HL-60 (cell line): ENCODE results near the gene DPY19L1.
"Not testable (repeated sequence)": the region's sequence is repeated elsewhere in the genome, so short reads cannot be mapped to it uniquely, and the experiment has no call there.

Experiments used
- DNase-seq, 2 experiments: peaks; one replicate each; pipeline ENCODE4 v3.0.0-alpha.2; 2010 to 2020; ENCODE audit warnings: low read depth in 1 of 2, low spot score in 1 of 2
- H3K27ac ChIP-seq: fragments of 250-450 bp; sonication (Bioruptor Pico); replicated peaks from 2 replicates; pipeline ENCODE4 v1.5.1; 2020; ENCODE audit warnings: mild to moderate bottlenecking, moderate library complexity
- H3K27me3 ChIP-seq: fragments of 250-450 bp; sonication (Bioruptor Pico); 2 replicates; pipeline ENCODE4 v1.5.1; 2021; ENCODE audit warnings: mild to moderate bottlenecking, moderate library complexity; ENCODE audit not compliant: insufficient read depth, poor library complexity, severe bottlenecking
- H3K4me3 ChIP-seq: replicated peaks from 2 replicates; pipeline ENCODE4 v1.5.1; 2011; ENCODE audit warnings: mild to moderate bottlenecking, control low read depth, low read length; ENCODE audit not compliant: insufficient read depth
- CTCF ChIP-seq: IDR thresholded peaks from one replicate; pipeline ENCODE4 v1.5.1; 2011; ENCODE audit warnings: low read length, control low read depth, inconsistent platforms; ENCODE audit not compliant: insufficient read depth
- GABPA ChIP-seq: IDR thresholded peaks from 2 replicates; pipeline ENCODE4 v1.6.1; 2012; ENCODE audit warnings: low read depth
- POLR2AphosphoS5 ChIP-seq: IDR thresholded peaks from 2 replicates; pipeline ENCODE4 v1.6.1; 2012; ENCODE audit warnings: low read depth
- REST ChIP-seq: IDR thresholded peaks from 2 replicates; pipeline ENCODE4 v1.6.1; 2012; ENCODE audit warnings: low read depth; ENCODE audit not compliant: insufficient replicate concordance
- SPI1 ChIP-seq: IDR thresholded peaks from 2 replicates; pipeline ENCODE4 v1.6.1; 2012; ENCODE audit warnings: low read depth, mild to moderate bottlenecking, borderline replicate concordance

DPY19L1 gene

DNA sequence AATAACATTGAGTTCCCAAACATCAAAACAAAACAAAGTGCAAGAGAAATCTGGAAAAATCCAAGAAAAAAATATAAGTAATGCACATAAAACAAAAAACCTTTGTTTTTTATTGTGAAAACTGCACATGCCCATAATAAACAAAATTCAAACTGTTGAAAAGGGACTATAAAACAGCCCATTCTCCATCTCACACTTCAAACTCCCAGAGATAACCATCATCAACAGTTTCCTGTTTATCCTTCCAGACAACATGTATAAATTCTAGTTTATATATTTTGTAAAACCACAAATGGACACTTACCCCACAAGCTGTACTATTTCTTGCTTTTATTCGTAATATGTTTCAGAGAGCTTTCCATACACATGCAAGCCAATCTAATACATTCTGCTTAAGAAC is 79.3 kb downstream of the DPY19L1 start:
- DNase-seq: no peak
- Histone ChIP-seq H3K27me3 (no peaks in the 10 kb centered on the region), H3K27ac (no peak overlapping the region), H3K4me3 (no peak overlapping the region)
- TF ChIP-seq REST: no peak
- TF ChIP-seq GABPA: no peak
- TF ChIP-seq POLR2AphosphoS5: no peak
- TF ChIP-seq SPI1: no peak
- TF ChIP-seq CTCF: no peak

DNA sequence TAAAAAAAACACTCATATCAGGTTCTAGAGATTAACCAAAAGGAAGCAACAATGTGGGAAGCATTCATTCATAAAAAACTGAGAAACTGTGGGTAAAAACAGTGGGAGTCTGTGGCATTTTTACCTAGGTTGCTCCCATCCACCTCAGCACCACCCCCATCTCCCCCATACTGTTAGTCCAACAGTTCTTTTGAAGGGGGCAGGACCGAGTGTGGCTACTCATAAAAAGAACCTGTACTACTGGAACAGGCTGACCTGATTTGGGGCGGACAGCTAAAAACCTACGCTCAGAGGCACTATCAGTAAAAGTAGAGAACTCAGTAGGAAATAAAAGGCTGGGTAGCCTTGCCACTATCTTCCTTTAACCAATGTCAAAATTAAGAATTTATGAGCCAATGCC is 84.5 kb downstream of the DPY19L1 start:
- Histone ChIP-seq H3K27ac (no peak overlapping the region), H3K4me3 (no peak overlapping the region), H3K27me3 (no peaks in the 10 kb centered on the region)
- TF ChIP-seq SPI1 (no peak), POLR2AphosphoS5 (no peak), CTCF (no peak), REST (no peak)
- DNase-seq: no peak

GRCh38 chr7:34949361-34949760 is 87.9 kb downstream of the DPY19L1 start:
- Histone ChIP-seq H3K4me3 (no peak overlapping the region), H3K27me3 (no peaks in the 10 kb centered on the region), H3K27ac (no peak overlapping the region)
- no peak for DNase-seq
- TF ChIP-seq GABPA: no peak
- TF ChIP-seq POLR2AphosphoS5: no peak
- no peak for TF ChIP-seq CTCF
- no peak for TF ChIP-seq REST
- TF ChIP-seq SPI1: no peak

- not testable (repeated sequence) for H3K27me3 ChIP-seq, DNase-seq, H3K27ac ChIP-seq, H3K4me3 ChIP-seq
These were observed 89.9 kb downstream of the DPY19L1 start for GRCh38 chr7:34947427-34947826.
